Right cardiac atrium (tissue), 5 donors: ENCODE results near the gene PZP. TPM values are rescaled to one million over a fixed set of nuclear protein-coding genes. Genes with fewer than 3 reads are reported as not detected.
"Not testable (repeated sequence)": the region's sequence is repeated elsewhere in the genome, so short reads cannot be mapped to it uniquely, and the experiment has no call there.

Experiments used
- ATAC-seq, 2 donors: fragments of 200-7000 bp; cut with Tn5 transposase; one replicate each; pipeline versions ENCODE4 v1.8.0 to v1.9.1; 2020; ENCODE audit warnings: moderate library complexity in 2 of 2, mild to moderate bottlenecking in 1 of 2
- DNase-seq, 3 donors: peaks; one replicate each; pipeline ENCODE4 v3.0.0-alpha.2; 2020
- H3K27ac ChIP-seq: one replicate; pipeline ENCODE4 v1.5.1; 2013; ENCODE audit warnings: mild to moderate bottlenecking, low read length, control low read depth, moderate library complexity
- H3K27me3 ChIP-seq: one replicate; pipeline ENCODE4 v1.6.1; 2013; ENCODE audit not compliant: control insufficient read depth, insufficient read depth
- H3K4me1 ChIP-seq: one replicate; pipeline ENCODE4 v1.6.1; 2013; ENCODE audit warnings: low read length; ENCODE audit not compliant: control insufficient read depth, insufficient read depth
- H3K4me3 ChIP-seq: one replicate; pipeline ENCODE4 v1.5.1; 2013; ENCODE audit warnings: low read length, control low read depth
- H3K9me3 ChIP-seq: one replicate; pipeline ENCODE4 v1.6.1; 2013; ENCODE audit warnings: low read length; ENCODE audit not compliant: control insufficient read depth
- WGBS: extraction: QIAGEN DNeasy Blood & Tissue Kit; methylation state at CpG from one replicate; pipeline ENCODE4 v1.1.7; 2013; 5-methylcytosine and 5-hydroxymethylcytosine counted together
- intact Hi-C, 4 donors: fragments of 100-400 bp; cut with DNase I; formaldehyde crosslinking; loops; one replicate each; pipeline versions ENCODE4 v1.11.0 to v1.14.0; 2022 to 2023
- polyA plus RNA-seq: library from polyadenylated mRNA; stranded (reverse); fragments of 200-250 nt; gene quantifications from one replicate; pipeline ENCODE4 v1.2.3, GENCODE V29; 2013
- total RNA-seq, 4 donors: library from RNA; stranded (reverse); fragmentation: NEBNext Ultra II Directional; extraction: Animal tissue kit (Norgen Biotek cat#: 25700); gene quantifications; one replicate each; pipeline ENCODE4 v1.2.1, GENCODE V29; 2021
- donor health status: healthy with polysubstance abuse.
- donor health status: DM: no; HTN: yes; CAD: no.
- donor health status: DM: no; HTN: no; CAD: no.
- donor health status: DM: no; HTN: yes; CAD: no; lungs with severe emphysema.
- donor health status: DM: yes; HTN: yes; CAD: no.

Gene PZP
- total and polyA plus RNA-seq, 5 donors = 0.14 to 0.74 (median 0.39) TPM

DNA sequence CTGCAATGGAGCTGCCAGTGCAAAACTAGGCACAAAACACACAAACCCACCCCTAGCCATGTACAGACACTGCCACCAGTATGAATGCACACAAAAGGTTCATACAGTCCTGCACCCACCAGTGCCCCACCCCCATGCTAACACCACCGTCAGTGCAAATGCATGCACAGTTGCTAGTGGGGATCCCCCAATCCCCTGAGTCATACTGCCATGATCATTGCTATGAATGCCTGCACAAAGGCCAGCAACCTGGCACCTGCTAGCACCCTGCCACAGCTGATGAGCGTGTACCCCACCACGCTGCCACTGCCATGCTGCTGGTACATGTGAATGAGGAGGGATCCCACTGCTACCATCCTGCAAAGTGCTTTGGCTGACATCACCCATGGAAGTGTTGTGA, 23.9 kb downstream of the PZP start:
- H3K27me3 ChIP-seq = no peaks in the 10 kb centered on the region
- no peak overlapping the region for H3K4me3 ChIP-seq
- DNase-seq = peak in 1 of 3 donors; percentile 41
- intact Hi-C loops = no loop called here
- H3K4me1 ChIP-seq = no peaks in the 10 kb centered on the region
- no peak for ATAC-seq
- no peak overlapping the region for H3K27ac ChIP-seq
- 91% methylated on average over 3 of the region's 3 CpGs for WGBS
- no peaks in the 10 kb centered on the region for H3K9me3 ChIP-seq

DNA sequence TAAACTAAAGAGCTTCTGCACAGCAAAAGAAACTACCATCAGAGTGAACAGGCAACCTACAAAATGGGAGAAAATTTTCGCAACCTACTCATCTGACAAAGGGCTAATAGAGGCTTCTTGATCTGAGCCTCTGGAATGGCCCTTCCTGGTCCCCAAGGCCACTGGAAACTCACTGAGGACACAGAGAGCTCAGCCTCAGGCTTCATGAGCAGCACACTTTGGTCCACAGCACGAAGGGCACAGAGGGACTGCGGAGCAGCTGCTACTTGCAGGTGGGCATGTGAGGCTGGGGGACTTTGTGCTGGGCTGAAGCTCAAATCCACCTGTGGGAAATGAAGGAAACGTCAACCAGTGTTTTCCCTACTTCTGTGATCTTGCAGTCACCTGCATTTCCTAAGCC, 27.4 kb downstream of the PZP start:
- Histone ChIP-seq H3K27me3 (no peaks in the 10 kb centered on the region), H3K4me1 (no peaks in the 10 kb centered on the region), H3K27ac (no peak overlapping the region), H3K4me3 (no peak overlapping the region), H3K9me3 (no peaks in the 10 kb centered on the region)
- no peak for DNase-seq
- WGBS = 85% methylated on average over 4 of the region's 4 CpGs
- intact Hi-C loops = no loop called here
- ATAC-seq = no peak

DNA sequence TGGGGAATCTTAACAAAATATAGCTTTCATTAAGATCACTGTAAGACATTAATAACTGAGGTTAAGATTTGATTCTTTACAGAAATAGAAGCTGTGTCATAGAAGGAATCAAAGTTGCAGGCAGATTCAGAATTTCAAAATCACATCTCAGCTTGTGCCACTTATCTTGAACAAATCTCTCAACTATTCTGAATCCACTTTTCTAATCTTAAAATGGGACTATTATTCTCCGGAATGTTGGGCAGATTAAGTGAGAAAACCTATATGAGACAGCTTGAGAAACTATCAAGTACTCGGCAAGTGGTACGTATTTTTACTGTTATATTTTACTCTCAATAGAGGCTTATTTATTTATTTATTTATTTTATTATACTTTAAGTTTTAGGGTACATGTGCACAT, 28.4 kb downstream of the PZP start:
- no peaks in the 10 kb centered on the region for H3K4me1 ChIP-seq
- ATAC-seq (no peak), DNase-seq (no peak)
- intact Hi-C loops = no loop called here
- 96% methylated on average over 3 of the region's 3 CpGs for WGBS
- H3K27ac ChIP-seq = no peak overlapping the region
- H3K4me3 ChIP-seq = no peak overlapping the region
- no peaks in the 10 kb centered on the region for H3K27me3 ChIP-seq
- H3K9me3 ChIP-seq = no peaks in the 10 kb centered on the region

DNA sequence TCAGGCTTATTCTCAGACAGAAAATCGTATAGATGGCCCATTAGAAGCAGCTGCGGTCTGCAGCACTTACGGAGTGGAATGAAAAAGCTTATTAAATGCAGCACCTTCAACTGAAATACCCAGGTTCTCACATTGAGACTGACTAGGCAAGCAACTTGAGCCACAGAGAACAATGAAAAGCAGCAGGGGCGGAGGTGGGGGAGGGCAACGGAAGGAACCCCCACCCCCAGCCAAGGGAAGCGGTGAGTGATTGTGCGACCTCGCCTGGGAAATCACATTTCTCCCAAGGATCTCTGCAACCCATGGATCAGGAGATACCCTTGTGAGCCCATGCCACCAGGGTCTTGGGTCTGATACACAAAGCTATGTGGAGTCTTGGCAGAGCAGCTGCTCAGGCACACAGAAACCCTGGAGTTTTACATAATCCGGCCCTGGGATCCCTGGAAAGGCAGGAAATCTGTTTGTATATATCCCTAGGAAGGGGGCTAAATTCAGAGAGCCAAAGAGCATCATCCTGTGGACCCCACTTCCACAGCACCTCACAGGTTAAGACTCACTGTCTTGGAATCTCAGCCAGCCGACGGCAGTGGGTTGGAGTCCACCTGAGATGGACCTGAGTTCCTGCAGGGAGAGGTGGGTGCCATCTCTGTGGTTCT, 38.1 kb downstream of the PZP start:
- no peak overlapping the region for H3K4me3 ChIP-seq
- H3K9me3 ChIP-seq = no peaks in the 10 kb centered on the region
- intact Hi-C loops = no loop called here
- DNase-seq = peak; percentile 29 to 60 (median 52)
- H3K27ac ChIP-seq = peak overlapping the region; percentile 21
- no peaks in the 10 kb centered on the region for H3K4me1 ChIP-seq
- H3K27me3 ChIP-seq = no peaks in the 10 kb centered on the region
- 47% methylated on average over 11 of the region's 11 CpGs for WGBS
- peak; percentile 60 to 89 for ATAC-seq

DNA sequence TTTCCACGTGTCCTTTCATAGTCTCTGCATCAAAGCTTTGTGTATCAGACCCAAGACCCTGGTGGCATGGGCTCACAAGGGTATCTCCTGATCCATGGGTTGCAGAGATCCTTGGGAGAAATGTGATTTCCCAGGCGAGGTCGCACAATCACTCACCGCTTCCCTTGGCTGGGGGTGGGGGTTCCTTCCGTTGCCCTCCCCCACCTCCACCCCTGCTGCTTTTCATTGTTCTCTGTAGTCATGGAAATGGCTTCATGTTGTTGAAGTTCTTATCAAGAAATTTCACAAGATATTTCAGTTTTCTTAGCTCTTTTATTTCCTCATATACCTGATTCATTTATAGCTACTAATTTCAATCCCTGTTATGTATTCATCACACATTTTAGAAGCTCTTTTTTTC, 40.9 kb downstream of the PZP start:
- H3K4me3 ChIP-seq, intact Hi-C loops, H3K4me1 ChIP-seq, H3K9me3 ChIP-seq, DNase-seq, H3K27me3 ChIP-seq, H3K27ac ChIP-seq: not testable (repeated sequence)
- 54% methylated on average over 3 of the region's 5 CpGs for WGBS
- peak; percentile 56 to 81 for ATAC-seq

DNA sequence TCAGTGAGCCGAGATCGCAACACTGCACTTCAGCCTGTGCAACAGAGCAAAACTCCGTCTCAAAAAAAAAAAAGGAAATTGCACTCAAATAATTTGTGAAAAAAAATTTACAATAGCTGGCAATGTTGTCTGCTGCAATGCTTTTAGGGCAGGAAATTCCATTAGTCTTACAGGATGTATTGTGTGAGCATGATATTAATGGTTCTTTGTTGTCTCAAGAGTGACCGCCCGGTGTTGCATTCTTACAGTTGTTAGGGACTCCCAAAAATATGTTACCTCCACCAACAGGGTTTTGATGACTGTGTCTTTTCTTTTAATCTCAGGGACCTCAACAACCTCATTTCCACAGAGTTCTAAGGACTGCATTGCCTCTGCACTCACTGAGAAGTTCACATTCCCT, 44.8 kb downstream of the PZP start:
- no peak overlapping the region for H3K4me3 ChIP-seq
- no peaks in the 10 kb centered on the region for H3K4me1 ChIP-seq
- H3K9me3 ChIP-seq = no peaks in the 10 kb centered on the region
- H3K27me3 ChIP-seq = no peaks in the 10 kb centered on the region
- DNase-seq (no peak), ATAC-seq (peak; percentile 67 to 82)
- intact Hi-C loops = loop anchor here in 1 of 4 donors (5.0 kb wide), 1 partner anchor 46 kb away; the partner anchor contains the start of gene A2M
- 53% methylated on average over 5 of the region's 5 CpGs for WGBS
- H3K27ac ChIP-seq = no peak overlapping the region

DNA sequence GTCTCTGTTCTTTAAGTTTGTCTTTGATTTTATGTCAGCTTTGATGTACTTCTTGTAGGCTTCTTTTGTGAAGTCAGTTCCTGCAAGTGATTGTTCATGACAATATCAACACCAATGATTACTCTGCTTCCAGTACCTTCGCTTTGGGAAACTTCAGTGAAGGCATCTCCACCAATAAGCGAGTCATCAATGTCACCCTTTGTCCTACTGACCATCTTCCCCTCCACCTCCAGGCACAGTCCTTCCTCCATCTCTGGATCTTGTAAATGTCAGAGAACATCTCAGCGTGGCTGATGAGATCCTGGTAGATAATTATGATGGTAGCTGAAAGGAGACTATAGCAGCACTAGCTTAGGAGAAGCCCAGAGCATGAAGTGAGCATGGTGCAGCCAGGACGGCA, 52.1 kb downstream of the PZP start:
- DNase-seq (no peak), ATAC-seq (no peak)
- Histone ChIP-seq H3K4me1 (no peaks in the 10 kb centered on the region), H3K27ac (no peak overlapping the region), H3K27me3 (no peaks in the 10 kb centered on the region), H3K4me3 (no peak overlapping the region), H3K9me3 (no peaks in the 10 kb centered on the region)
- 89% methylated on average over 4 of the region's 4 CpGs for WGBS
- intact Hi-C loops = no loop called here

DNA sequence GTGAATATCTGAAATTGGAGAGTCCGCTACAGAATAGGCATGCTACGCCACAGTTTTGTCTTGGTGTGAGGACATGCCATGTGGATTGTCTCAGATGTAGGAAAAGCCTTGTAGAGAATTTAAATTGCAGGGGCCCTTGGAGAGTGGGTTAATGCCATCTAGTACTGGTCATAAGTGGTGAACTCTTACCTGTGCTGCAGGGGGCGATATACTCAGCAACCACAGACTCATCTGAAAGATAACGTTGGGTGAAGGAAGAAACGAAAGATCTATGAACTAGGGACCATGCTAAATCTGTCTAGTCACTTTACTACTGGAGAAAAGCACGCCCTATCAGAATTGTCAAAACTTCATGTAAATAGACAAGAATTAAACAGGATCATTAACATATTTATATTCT, 58.8 kb downstream of the PZP start:
- 76% methylated on average over 6 of the region's 6 CpGs for WGBS
- Histone ChIP-seq H3K27ac (no peak overlapping the region), H3K4me1 (no peaks in the 10 kb centered on the region), H3K4me3 (no peak overlapping the region), H3K9me3 (no peaks in the 10 kb centered on the region), H3K27me3 (no peaks in the 10 kb centered on the region)
- ATAC-seq (no peak), DNase-seq (no peak)
- intact Hi-C loops = no loop called here

DNA sequence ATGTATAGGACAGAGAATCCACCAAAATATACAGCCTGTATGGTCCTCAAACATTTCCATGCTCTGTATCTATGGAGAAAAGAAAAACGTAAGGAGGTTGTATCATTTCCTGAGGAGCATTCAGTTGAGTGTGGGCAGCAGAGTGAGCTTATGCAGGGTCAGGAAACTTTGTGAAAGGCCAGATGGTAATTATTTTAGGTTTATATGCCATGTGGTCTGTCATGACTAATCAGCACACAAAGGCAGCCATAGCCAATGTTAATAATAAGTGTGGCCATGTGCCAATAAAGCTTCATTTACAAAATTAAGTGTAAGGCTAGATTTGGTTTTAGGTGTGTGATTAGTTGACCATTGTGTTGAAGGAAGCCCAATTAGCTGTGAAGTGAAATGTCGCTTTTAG, 59.3 kb downstream of the PZP start:
- no peak for DNase-seq

DNA sequence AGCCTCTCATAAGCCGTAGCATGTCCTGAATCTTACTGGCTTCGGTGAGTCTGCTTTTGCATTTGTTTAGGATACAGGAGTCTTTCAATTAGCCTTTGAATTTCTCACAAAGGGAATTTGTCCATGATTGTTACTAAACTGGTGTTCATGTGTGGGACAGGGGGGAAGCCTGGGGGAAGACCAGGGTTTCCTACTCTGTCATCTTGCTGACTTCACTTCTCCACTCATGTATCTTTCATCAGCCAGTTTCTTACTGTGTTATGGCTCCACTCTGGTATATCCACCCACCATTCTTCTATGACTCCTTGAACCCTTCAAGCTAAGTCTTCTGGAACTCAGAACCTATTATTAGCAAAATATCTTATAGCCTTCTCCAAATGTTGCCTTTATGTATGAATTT, 60.7 kb downstream of the PZP start:
- WGBS = 90% methylated on average over 2 of the region's 2 CpGs
- peaks cover 3% of the 10 kb centered on the region for H3K9me3 ChIP-seq
- no peak overlapping the region for H3K27ac ChIP-seq
- DNase-seq (no peak), ATAC-seq (no peak)
- H3K4me1 ChIP-seq = no peaks in the 10 kb centered on the region
- H3K4me3 ChIP-seq = no peak overlapping the region
- intact Hi-C loops = no loop called here
- H3K27me3 ChIP-seq = no peaks in the 10 kb centered on the region

More for the DNA sequence above, 59.3 kb downstream of the PZP start:
- intact Hi-C loops = no loop called here
- no peaks in the 10 kb centered on the region for H3K9me3 ChIP-seq
- H3K4me3 ChIP-seq = no peak overlapping the region
- H3K27ac ChIP-seq = no peak overlapping the region
- no peaks in the 10 kb centered on the region for H3K27me3 ChIP-seq
- no peak for ATAC-seq
- WGBS = 74% methylated on average over 2 of the region's 2 CpGs
- no peaks in the 10 kb centered on the region for H3K4me1 ChIP-seq

DNA sequence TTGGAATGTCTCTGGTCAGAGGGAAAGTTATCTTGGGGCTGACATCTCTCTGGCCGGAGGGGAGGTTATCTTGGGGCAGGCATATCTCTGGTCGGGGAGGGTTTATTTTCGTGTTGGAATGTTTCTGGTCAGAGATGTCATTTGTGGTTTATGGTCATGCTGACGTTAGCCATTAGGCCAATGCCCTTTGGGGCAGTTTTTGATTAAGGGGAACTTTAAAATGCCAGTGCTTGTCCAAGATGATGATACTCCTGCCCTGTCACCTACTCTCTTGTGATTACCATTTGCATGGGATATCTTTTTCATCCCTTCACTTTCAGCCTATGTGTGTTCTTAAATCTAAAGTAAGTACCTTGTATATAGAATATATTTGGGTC, 63.5 kb downstream of the PZP start:
- WGBS = 41% methylated on average over 4 of the region's 4 CpGs
- ATAC-seq = no peak

More for the DNA sequence above, 63.5 kb downstream of the PZP start:
- peaks cover 3% of the 10 kb centered on the region for H3K9me3 ChIP-seq
- no peak overlapping the region for H3K27ac ChIP-seq
- intact Hi-C loops = no loop called here
- no peaks in the 10 kb centered on the region for H3K4me1 ChIP-seq
- no peaks in the 10 kb centered on the region for H3K27me3 ChIP-seq
- no peak for DNase-seq
- H3K4me3 ChIP-seq = no peak overlapping the region
